SH-SY5Y (cell line): ENCODE results near the gene IFT52.

ENCODE experiments used
- GATA2 ChIP-seq: IDR thresholded peaks from 2 replicates; pipeline ENCODE4 v1.6.1; 2011; ENCODE audit warnings: mild to moderate bottlenecking, low read depth, low read length
- GATA3 ChIP-seq: IDR thresholded peaks from 2 replicates; pipeline ENCODE4 v1.6.1; 2011; ENCODE audit warnings: low read depth, mild to moderate bottlenecking, low read length, moderate library complexity

DNA sequence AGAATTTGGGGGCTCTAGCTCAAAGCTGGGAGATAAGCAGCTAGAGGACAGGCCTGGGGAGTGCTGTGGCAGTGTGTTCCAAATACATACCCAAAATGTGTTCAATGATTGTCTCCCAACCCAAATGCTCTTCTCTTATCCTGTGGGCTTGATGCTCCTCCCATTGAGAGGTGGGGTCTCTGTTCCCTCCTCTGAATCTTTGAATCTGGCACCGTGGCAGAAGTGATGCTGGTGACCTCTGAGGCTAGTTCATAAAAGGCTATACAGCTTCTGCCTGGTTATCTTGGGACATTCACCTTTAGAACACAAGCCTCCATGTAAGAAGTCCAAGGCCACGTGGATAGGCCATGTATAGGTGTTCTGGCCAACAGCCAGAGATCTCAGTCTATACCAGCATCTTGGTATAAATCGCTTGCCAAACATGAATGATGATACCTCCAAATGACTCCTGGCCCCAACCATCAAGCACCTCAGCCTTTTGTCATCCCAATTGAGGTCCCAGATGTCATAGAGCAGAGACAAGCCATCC lies 60.3 kb downstream of the IFT52 start:
- no peak for TF ChIP-seq GATA2
- TF ChIP-seq GATA3: no peak
